HCT116 (cell line): ENCODE data around the gene ABHD11. TPM values are rescaled to one million over a fixed set of nuclear protein-coding genes. Genes with fewer than 3 reads are reported as not detected.

Experiments used
- ATAC-seq: fragments of 200-7000 bp; cut with Tn5 transposase; 2 replicates; pipeline ENCODE4 v1.9.1; 2020; ENCODE audit warnings: mild to moderate bottlenecking, moderate library complexity
- BruUV-seq: library from RNA; stranded (reverse); fragments of 400-500 nt; replicated peaks from 2 replicates; lab custom pipeline; 2021; lab: Mats Ljungman, UMichigan
- CTCF ChIA-PET: fragments of 300-600 bp; sonication (Branson Sonifier 250); formaldehyde crosslinking; loops from one replicate; lab custom pipeline; 2021; ENCODE audit warnings: antibody characterized with exemption; lab: Charles Lee
- POLR2A ChIA-PET: fragments of 300-600, 350-600 bp; sonication (Branson Sonifier 250); formaldehyde crosslinking; loops from one replicate; lab custom pipeline; 2021; ENCODE audit warnings: antibody characterized with exemption; lab: Charles Lee
- RAD21 ChIA-PET, 2 experiments: fragments of 300-600 bp; sonication (Branson Sonifier 250); formaldehyde crosslinking; loops; one replicate each; lab custom pipeline; 2023; ENCODE audit warnings: low total read pairs in 2 of 2; ENCODE audit not compliant: uncharacterized antibody in 2 of 2, unreplicated experiment in 2 of 2, low non-redundant PET in 1 of 2; lab: Charles Lee
- DNase-seq: peaks from one replicate; pipeline ENCODE4 v3.0.0-alpha.2; 2010; ENCODE audit warnings: low read depth, low spot score
- H2AFZ ChIP-seq: fragments of 200-600 bp; shearing (Covaris generic), sonication (generic); 2 replicates; pipeline ENCODE4 v1.6.1; 2017; ENCODE audit warnings: low read depth, mixed run types, mixed read lengths, antibody characterized with exemption, low read length; ENCODE audit not compliant: poor library complexity, severe bottlenecking
- H3K27ac ChIP-seq: 2 replicates; pipeline ENCODE4 v1.5.1; 2012; ENCODE audit warnings: low read depth, low read length
- H3K27me3 ChIP-seq: fragments of 200-600 bp; sonication (generic); 2 replicates; pipeline ENCODE4 v1.6.1; 2016; ENCODE audit warnings: mixed run types, low read length, mixed read lengths; ENCODE audit not compliant: insufficient read depth
- H3K36me3 ChIP-seq, 2 experiments: fragments of 200-500 bp in 1 of 2; fragments of 200-600 bp in 1 of 2; sonication (Bioruptor generic) in 1 of 2; sonication (generic) in 1 of 2; 2 replicates each; pipeline versions ENCODE4 v1.5.1 to v1.6.1; 2014 to 2016; ENCODE audit warnings: low read length in 2 of 2, inconsistent platforms in 1 of 2, mixed read lengths in 1 of 2, mixed run types in 1 of 2; ENCODE audit not compliant: insufficient read depth in 2 of 2, control insufficient read depth in 1 of 2
- H3K4me1 ChIP-seq, 2 experiments: fragments of 200-600 bp in 1 of 2; sonication (generic) in 1 of 2; 2 replicates each; pipeline versions ENCODE4 v1.5.1 to v1.6.1; 2012 to 2017; ENCODE audit warnings: low read length in 2 of 2, inconsistent platforms in 1 of 2, mild to moderate bottlenecking in 1 of 2, mixed read lengths in 1 of 2, mixed run types in 1 of 2, moderate library complexity in 1 of 2; ENCODE audit not compliant: insufficient read depth in 2 of 2, control insufficient read depth in 1 of 2
- H3K4me2 ChIP-seq: fragments of 200-600 bp; sonication (generic); 2 replicates; pipeline ENCODE4 v1.6.1; 2017; ENCODE audit warnings: mixed run types, low read length, mixed read lengths
- H3K4me3 ChIP-seq, 2 experiments: fragments of 200-600 bp in 1 of 2; sonication (generic) in 1 of 2; replicated peaks in 1 of 2; 2 replicates each; pipeline ENCODE4 v1.5.1; 2011 to 2016; ENCODE audit warnings: low read length in 2 of 2, control low read depth in 1 of 2, low read depth in 1 of 2, mild to moderate bottlenecking in 1 of 2, mixed read lengths in 1 of 2, mixed run types in 1 of 2
- H3K79me2 ChIP-seq: fragments of 200-600 bp; sonication (generic); 2 replicates; pipeline ENCODE4 v1.6.1; 2017; ENCODE audit warnings: mild to moderate bottlenecking, mixed run types, low read length, moderate library complexity, mixed read lengths; ENCODE audit not compliant: insufficient read depth
- H3K9ac ChIP-seq: fragments of 200-600 bp; sonication (generic); 2 replicates; pipeline ENCODE4 v1.6.1; 2016; ENCODE audit warnings: low read length, mixed read lengths
- H3K9me2 ChIP-seq: fragments of 200-600 bp; sonication (generic), shearing (Covaris generic); 2 replicates; pipeline ENCODE4 v1.6.1; 2017; ENCODE audit warnings: mixed run types, mild to moderate bottlenecking, moderate library complexity; ENCODE audit not compliant: insufficient read depth
- H3K9me3 ChIP-seq, 2 experiments: fragments of 200-500 bp in 1 of 2; fragments of 200-600 bp in 1 of 2; sonication (Bioruptor generic) in 1 of 2; sonication (generic) in 1 of 2; 2 replicates each; pipeline ENCODE4 v1.6.1; 2014 to 2017; ENCODE audit warnings: low read length in 2 of 2, mixed read lengths in 2 of 2, inconsistent platforms in 1 of 2, low read depth in 1 of 2, mild to moderate bottlenecking in 1 of 2, mixed run types in 1 of 2, moderate library complexity in 1 of 2; ENCODE audit not compliant: control insufficient read depth in 1 of 2, insufficient read depth in 1 of 2
- H4K20me1 ChIP-seq: fragments of 200-600 bp; sonication (generic), shearing (Covaris generic); 2 replicates; pipeline ENCODE4 v1.6.1; 2017; ENCODE audit warnings: mixed run types, mild to moderate bottlenecking, moderate library complexity; ENCODE audit not compliant: insufficient read depth
- CBX3 ChIP-seq: IDR thresholded peaks from 2 replicates; pipeline ENCODE4 v1.6.1; 2012; ENCODE audit warnings: low read depth
- EGR1 ChIP-seq: IDR thresholded peaks from 2 replicates; pipeline ENCODE4 v1.6.1; 2012; ENCODE audit warnings: low read depth
- ELF1 ChIP-seq: IDR thresholded peaks from 2 replicates; pipeline ENCODE4 v1.6.1; 2012; ENCODE audit warnings: low read depth, borderline replicate concordance
- EZH2 ChIP-seq: fragments of 200-600 bp; sonication (generic); IDR thresholded peaks from 2 replicates; pipeline ENCODE4 v1.6.1; 2017; ENCODE audit warnings: antibody characterized with exemption, mixed run types
- FOSL1 ChIP-seq: IDR thresholded peaks from 2 replicates; pipeline ENCODE4 v1.6.1; 2012; ENCODE audit warnings: low read depth
- JUND ChIP-seq: IDR thresholded peaks from 2 replicates; pipeline ENCODE4 v1.6.1; 2012
- POLR2A ChIP-seq: IDR thresholded peaks from 2 replicates; pipeline ENCODE4 v1.7.0; 2011; ENCODE audit warnings: borderline replicate concordance; ENCODE audit not compliant: insufficient read depth, insufficient read length; ENCODE audit errors: extremely low read depth
- POLR2AphosphoS5 ChIP-seq: IDR thresholded peaks from 2 replicates; pipeline ENCODE4 v1.6.1; 2011; ENCODE audit warnings: mild to moderate bottlenecking, low read depth, low read length, moderate library complexity
- SIN3A ChIP-seq: IDR thresholded peaks from 2 replicates; pipeline ENCODE4 v1.6.1; 2012; ENCODE audit warnings: low read depth
- TCF7L2 ChIP-seq: IDR thresholded peaks from 2 replicates; pipeline ENCODE4 v1.7.0; 2011; ENCODE audit warnings: borderline replicate concordance, inconsistent platforms; ENCODE audit not compliant: insufficient read depth, insufficient read length; ENCODE audit errors: extremely low read depth
- YY1 ChIP-seq: IDR thresholded peaks from 2 replicates; pipeline ENCODE4 v1.6.1; 2011; ENCODE audit warnings: low read length, low read depth, moderate library complexity, mild to moderate bottlenecking; ENCODE audit not compliant: insufficient replicate concordance; ENCODE audit errors: extremely low read depth
- ZFX ChIP-seq: fragments of 450-650 bp; IDR thresholded peaks from 2 replicates; pipeline ENCODE4 v1.6.1; 2017
- ZNF274 ChIP-seq: fragments of 200-500 bp; sonication (Bioruptor generic); IDR thresholded peaks from 2 replicates; pipeline ENCODE4 v1.6.1; 2014; ENCODE audit warnings: mild to moderate bottlenecking, low read depth, low read length, inconsistent platforms
- intact Hi-C: fragments of 100-400 bp; cut with micrococcal nuclease; formaldehyde crosslinking; loops from 2 replicates; pipeline ENCODE4 v1.10.0; 2022
- total RNA-seq: library from RNA; stranded (reverse); gene quantifications from one replicate; pipeline ENCODE4 v1.2.1, GENCODE V29; 2021; ENCODE audit not compliant: unreplicated experiment
- TF ChIP-seq, protein P1 (sequence below), 3 experiments: fragments of 200-600 bp in 1 of 3; sonication (generic) in 1 of 3; IDR thresholded peaks in 2 of 3; conservative IDR thresholded peaks in 1 of 3; 2 replicates each; pipeline ENCODE4 v1.5.1; 2012 to 2017; ENCODE audit warnings: low read depth in 2 of 3, low read length in 2 of 3, antibody characterized with exemption in 1 of 3, borderline replicate concordance in 1 of 3, control low read depth in 1 of 3, mild to moderate bottlenecking in 1 of 3, mixed read lengths in 1 of 3, mixed run types in 1 of 3, moderate library complexity in 1 of 3; ENCODE audit not compliant: insufficient read depth in 1 of 3
- TF ChIP-seq, protein P2 (sequence below): IDR thresholded peaks from 2 replicates; pipeline ENCODE4 v1.6.1; 2012; ENCODE audit warnings: low read depth
- TF ChIP-seq, protein P3 (sequence below): IDR thresholded peaks from 2 replicates; pipeline ENCODE4 v1.6.1; 2012

The ABHD11 gene
- total RNA-seq, 1 experiment from 2014 or later: 69.8 TPM

DNA sequence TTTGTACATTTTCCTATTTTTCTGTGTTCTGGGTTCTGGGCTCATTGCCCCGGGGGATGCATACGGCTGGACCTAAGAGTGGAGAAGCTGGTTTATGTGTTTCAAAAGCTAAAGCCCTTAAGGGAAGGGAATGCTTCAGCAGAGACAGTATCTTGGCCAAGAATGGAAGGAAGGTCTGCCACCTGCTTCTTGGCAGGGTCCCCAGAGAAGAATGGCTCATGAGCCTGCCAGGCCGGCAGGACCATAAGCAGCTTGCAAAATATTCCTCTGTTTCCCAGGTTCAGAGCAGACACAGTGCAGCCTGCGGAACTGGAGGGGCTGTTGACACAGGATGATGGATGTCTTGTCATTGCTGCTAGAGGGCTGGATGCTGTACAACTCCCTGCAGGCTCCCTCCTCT lies 7.8 kb upstream of the ABHD11 start:
- no peak for TF ChIP-seq POLR2A
- no peak for TF ChIP-seq YY1
- TF ChIP-seq JUND: no peak
- no peak for TF ChIP-seq ELF1
- TF ChIP-seq POLR2AphosphoS5: no peak
- TF ChIP-seq, protein P1, sequence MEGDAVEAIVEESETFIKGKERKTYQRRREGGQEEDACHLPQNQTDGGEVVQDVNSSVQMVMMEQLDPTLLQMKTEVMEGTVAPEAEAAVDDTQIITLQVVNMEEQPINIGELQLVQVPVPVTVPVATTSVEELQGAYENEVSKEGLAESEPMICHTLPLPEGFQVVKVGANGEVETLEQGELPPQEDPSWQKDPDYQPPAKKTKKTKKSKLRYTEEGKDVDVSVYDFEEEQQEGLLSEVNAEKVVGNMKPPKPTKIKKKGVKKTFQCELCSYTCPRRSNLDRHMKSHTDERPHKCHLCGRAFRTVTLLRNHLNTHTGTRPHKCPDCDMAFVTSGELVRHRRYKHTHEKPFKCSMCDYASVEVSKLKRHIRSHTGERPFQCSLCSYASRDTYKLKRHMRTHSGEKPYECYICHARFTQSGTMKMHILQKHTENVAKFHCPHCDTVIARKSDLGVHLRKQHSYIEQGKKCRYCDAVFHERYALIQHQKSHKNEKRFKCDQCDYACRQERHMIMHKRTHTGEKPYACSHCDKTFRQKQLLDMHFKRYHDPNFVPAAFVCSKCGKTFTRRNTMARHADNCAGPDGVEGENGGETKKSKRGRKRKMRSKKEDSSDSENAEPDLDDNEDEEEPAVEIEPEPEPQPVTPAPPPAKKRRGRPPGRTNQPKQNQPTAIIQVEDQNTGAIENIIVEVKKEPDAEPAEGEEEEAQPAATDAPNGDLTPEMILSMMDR (IDR thresholded peaks at IDR 0.05 in 2 of 3, conservative IDR thresholded peaks at IDR 0.05 in 1 of 3; ENCODE audit: borderline replicate concordance in 1 of 3, insufficient read depth in 1 of 3, low read depth in 2 of 3, low read length in 2 of 3): no peak
- no peak for TF ChIP-seq EGR1
- TF ChIP-seq, protein P2, sequence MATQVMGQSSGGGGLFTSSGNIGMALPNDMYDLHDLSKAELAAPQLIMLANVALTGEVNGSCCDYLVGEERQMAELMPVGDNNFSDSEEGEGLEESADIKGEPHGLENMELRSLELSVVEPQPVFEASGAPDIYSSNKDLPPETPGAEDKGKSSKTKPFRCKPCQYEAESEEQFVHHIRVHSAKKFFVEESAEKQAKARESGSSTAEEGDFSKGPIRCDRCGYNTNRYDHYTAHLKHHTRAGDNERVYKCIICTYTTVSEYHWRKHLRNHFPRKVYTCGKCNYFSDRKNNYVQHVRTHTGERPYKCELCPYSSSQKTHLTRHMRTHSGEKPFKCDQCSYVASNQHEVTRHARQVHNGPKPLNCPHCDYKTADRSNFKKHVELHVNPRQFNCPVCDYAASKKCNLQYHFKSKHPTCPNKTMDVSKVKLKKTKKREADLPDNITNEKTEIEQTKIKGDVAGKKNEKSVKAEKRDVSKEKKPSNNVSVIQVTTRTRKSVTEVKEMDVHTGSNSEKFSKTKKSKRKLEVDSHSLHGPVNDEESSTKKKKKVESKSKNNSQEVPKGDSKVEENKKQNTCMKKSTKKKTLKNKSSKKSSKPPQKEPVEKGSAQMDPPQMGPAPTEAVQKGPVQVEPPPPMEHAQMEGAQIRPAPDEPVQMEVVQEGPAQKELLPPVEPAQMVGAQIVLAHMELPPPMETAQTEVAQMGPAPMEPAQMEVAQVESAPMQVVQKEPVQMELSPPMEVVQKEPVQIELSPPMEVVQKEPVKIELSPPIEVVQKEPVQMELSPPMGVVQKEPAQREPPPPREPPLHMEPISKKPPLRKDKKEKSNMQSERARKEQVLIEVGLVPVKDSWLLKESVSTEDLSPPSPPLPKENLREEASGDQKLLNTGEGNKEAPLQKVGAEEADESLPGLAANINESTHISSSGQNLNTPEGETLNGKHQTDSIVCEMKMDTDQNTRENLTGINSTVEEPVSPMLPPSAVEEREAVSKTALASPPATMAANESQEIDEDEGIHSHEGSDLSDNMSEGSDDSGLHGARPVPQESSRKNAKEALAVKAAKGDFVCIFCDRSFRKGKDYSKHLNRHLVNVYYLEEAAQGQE: no peak
- TF ChIP-seq TCF7L2: no peak
- TF ChIP-seq CBX3: no peak
- TF ChIP-seq, protein P3, sequence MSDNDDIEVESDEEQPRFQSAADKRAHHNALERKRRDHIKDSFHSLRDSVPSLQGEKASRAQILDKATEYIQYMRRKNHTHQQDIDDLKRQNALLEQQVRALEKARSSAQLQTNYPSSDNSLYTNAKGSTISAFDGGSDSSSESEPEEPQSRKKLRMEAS: no peak
- TF ChIP-seq EZH2: no peak
- no peak for TF ChIP-seq ZNF274
- TF ChIP-seq FOSL1: no peak
- no peak for TF ChIP-seq SIN3A
- TF ChIP-seq ZFX: no peak
- BruUV-seq: no TSS peak
- no peak overlapping the region for H3K27ac ChIP-seq
- H3K36me3 ChIP-seq: no peaks in the 10 kb centered on the region
- ChIA-PET RAD21 (interaction anchor here in 1 of 2 experiments (1.2 kb wide), 1 partner anchor 11 kb away, joined by 3 read pairs; no protein-coding TSS in a partner anchor), CTCF (no interaction called here), POLR2A (interaction anchor here (1.8 kb wide), 1 partner anchor 10 kb away, joined by 5 read pairs; no protein-coding TSS in a partner anchor)
- ATAC-seq (no peak), DNase-seq (no peak)
- no peaks in the 10 kb centered on the region for H3K79me2 ChIP-seq
- no peaks in the 10 kb centered on the region for H3K9me3 ChIP-seq
- no peak overlapping the region for H3K9ac ChIP-seq
- peaks cover 25 to 35% of the 10 kb centered on the region in 2 experiments for H3K4me1 ChIP-seq
- intact Hi-C loops: no loop called here
- no peak overlapping the region for H3K4me2 ChIP-seq
- no peaks in the 10 kb centered on the region for H3K9me2 ChIP-seq
- H4K20me1 ChIP-seq: no peaks in the 10 kb centered on the region
- H3K4me3 ChIP-seq: no peak overlapping the region
- H3K27me3 ChIP-seq: no peaks in the 10 kb centered on the region
- H2AFZ ChIP-seq: no peak overlapping the region
